ENCODE results near the gene ZBTB39.
"Not testable (repeated sequence)": the region's sequence is repeated elsewhere in the genome, so short reads cannot be mapped to it uniquely, and the experiment has no call there.

The ZBTB39 gene

DNA sequence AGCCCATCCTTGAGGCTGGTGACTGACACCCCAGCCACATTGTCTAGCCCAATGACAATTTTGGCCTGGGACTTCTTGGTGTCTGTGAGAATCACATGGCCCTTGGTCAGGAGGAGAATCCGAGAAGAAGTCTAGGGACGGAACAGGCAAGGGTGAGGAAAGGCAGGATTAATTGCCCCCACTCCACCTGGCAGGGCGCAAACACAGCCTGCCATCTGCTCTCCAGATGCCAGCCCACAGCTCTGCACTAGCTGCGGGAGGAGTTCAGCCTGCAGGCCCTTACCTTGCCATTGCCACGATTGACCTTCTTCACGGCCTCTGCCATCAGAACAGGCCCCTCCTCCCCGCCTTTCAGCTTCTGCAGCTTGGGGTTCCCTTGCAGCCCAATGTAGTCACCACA lies 23.1 kb upstream of the ZBTB39 start:
- no peak for DNase-seq

DNA sequence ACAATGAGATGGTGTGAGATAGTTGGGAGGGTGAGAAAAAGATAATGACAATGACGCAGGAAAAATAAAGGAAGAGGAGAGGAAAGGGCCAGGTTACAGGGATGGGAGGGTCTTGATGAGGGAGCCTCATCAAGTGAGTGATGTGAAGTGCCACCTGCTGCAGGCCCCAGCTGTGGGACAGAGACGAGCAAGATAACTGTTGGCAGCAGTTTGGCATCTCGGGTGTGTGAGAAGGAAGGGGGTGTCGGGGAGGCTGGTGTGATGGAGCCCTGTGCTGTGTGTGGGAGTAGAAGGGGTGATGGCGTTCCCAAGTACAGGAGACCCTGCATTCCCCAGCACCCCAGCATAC lies 21.4 kb upstream of the ZBTB39 start:
- no peak for DNase-seq

- no peak for DNase-seq
These were observed 20.9 kb upstream of the ZBTB39 start for GRCh38 chr12:57027011-57027804.

DNA sequence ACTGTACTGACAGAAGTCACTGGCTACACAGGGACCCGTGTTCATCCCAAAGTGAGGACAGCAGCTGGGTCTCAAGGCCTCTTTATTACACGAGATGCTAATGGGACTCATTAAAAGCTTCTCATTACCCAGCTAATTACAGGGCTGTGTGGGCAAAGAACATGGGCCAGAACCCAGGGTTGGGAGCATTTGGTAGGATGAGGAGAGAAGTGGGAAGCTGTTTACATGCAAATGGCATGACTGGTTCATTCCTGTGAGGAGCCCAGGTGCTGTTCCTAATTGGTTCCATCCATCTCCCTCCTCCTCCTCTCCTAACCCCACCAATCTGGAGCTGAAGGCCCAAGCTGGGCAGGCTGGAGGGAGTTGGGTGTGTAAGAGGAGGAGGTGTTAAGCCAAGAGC lies 18.9 kb upstream of the ZBTB39 start:
- DNase-seq, result no peak

DNA sequence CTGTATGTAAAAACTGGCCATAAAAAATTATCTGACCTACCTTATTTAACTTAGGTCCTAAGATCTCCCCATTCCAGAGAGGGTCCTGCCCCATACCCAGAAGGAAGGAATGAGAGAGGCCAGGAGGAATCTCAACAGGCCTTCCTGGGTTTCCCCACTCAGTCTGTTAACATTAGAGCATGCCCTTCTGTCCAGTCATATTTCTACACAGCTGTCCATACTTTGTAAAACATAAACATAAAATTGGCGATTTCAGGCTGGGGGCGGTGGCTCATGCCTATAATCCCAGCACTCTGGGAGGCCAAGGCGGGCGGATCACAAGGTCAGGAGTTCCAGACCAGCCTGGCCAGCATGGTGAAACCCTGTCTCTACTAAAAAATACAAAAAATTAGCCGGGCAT lies 16.0 kb upstream of the ZBTB39 start:
- DNase-seq, result not testable (repeated sequence)

- DNase-seq, result no peak
These were observed 13.8 kb upstream of the ZBTB39 start for GRCh38 chr12:57019983-57020719.

GRCh38 chr12:57018906-57019305 lies 12.6 kb upstream of the ZBTB39 start:
- no peak for DNase-seq

- DNase-seq, result not testable (repeated sequence)
These were observed 12.0 kb upstream of the ZBTB39 start for GRCh38 chr12:57018353-57018752.

GRCh38 chr12:57016348-57016747 lies 10.0 kb upstream of the ZBTB39 start, which contains the start of gene TAC3:
TSS of gene TAC3 (minus strand) at chr12:57016529. CDS start at chr12:57015797, 732 bp downstream.
- DNase-seq, result no peak

DNA sequence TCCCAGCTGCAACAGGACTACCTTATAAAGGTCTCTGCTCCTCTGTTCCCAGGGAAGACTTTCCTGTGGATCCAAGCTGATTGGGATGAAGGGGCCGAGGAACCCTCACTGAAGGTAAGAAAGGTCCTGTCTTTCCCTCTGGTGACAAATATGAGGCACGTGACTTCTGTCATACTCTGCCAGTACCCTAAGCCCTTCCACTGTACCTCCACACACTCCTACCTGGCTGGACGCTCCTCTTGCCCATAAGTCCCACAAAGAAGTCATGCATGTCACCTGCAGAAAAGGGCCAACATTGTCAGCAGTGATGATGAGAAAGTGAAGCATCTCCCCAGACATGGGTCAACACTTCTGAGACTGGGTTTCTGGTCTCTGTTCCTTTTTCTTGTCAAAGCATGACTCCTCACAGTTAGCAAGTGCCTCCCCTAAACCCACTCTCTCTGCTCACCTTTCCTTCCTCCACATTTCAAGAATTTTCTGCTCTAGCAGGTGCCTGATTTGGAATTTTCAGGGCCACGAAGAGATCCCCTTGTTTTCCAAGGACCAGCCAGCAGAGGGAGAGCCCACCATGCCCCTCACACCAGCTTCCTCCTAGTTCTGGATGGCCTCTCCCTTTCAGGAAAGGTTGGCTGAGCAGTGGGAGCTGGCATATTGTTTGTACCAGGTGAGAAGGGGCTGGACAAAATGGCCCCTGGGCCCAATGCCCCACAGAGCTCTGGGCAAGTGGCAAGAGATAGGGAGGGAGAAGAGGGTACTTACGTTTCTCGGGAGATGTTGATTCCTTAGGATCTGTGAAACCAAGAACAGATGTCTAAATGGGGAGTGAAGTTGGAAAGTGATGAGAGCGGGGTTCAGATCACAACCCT lies 6.5 kb upstream of the ZBTB39 start:
- no peak for DNase-seq

DNA sequence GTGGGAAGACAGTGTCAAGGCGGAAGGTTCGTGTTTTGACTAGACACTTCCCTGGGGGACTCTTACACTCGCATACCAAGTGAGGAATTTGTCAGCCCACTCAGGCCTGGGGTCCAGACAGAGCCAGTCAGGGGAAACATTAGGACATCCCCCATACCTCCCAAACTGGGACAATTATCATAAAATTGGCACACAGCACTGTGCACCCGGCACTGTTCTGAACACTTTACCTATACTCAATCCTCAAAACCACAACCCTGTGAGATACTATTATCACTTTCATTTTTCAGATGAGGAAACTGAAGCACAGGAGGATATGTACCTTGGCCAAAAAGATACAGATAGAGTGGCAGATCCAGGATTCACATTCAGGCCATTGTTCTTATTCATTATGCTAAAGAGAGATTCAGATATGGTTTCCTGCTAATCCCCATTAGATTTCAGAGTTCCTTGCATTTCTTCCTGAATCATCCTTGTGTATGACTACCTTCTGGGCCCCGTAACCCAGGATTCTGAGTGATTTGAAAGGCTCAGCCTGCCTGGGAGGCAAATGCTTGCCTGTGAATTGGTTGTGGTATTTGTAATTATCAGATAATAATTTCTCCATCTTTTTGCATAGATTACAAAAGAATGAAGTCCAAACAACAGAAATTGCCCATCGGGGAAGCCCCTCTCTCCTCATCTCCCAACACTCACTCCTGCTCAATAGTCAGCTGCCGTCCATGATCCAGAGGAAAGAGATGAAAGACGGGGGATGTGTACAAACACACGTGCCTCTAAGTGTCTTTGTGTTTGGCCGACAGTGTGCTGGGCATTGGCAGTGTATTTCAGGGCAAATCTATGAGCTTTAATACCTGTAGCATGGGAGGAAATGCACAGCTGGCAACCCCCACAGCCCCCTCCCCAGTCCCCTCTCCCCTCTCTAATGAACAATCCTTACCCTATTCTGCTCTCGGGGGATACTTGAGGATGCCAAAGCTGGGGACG lies 5.4 kb upstream of the ZBTB39 start:
- DNase-seq, result no peak

GRCh38 chr12:57010627-57011247 lies 4.4 kb upstream of the ZBTB39 start:
- DNase-seq, result no peak

GRCh38 chr12:57009949-57010626 lies 3.7 kb upstream of the ZBTB39 start:
- DNase-seq, result no peak

GRCh38 chr12:57008178-57008577 lies 1.8 kb upstream of the ZBTB39 start:
- no peak for DNase-seq

DNA sequence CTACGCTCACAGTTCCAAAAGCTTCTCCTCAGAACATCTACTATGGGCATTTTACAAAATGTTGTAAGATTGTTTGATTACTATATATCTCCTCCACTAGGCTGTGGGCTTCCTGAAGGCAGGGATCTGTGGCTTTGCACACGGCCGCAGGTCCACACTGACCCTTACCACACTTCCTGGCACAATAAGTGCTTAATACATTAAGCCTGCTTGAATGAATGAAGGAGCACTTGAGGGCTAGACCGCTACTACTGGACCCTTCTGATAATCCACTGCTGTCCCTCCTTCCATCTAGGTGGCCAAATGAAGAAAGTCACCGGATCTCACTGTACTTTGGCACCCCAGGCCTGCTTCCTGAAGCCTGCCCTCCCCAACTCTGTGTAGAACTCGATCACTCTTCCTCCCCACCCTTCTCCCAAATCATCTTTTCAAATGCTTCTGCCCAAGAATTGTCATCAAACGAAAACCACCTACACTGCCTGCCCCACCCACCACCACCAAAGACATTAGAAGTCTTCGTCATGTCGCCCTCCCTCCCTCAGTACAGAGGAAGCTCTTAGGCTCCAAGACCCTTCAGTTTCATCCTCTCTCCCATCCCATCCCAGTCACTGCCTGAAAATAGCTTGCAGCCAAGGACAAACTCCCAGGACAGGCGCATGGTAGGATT lies 596 bp upstream of the ZBTB39 start:
- DNase-seq, result no peak

GRCh38 chr12:57004651-57005050 lies 1.7 kb downstream of the ZBTB39 start:
- no peak for DNase-seq

DNA sequence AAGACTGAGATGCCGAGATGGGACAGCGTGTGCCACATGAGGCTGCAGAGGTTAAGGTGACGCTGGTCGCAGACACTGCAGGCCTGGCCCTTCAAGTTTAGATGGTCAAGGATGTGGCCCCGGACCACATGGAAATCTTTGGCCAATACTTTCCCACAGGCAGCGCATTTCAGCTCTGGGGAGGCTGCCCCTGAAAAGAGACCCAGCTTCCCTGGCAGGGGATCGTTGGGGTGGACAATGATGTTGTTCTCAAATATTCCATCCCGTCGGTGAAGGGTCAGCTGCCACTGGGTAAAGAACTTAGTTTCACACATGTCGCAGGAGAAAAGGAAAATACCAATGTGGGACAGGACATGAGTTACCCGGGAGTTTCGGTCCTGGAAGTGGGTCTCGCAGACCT lies 3.0 kb downstream of the ZBTB39 start:
- no peak for DNase-seq

- peak; percentile 13 to 54 (median 36) for DNase-seq
These were observed 4.9 kb downstream of the ZBTB39 start for GRCh38 chr12:57001448-57001906.

DNA sequence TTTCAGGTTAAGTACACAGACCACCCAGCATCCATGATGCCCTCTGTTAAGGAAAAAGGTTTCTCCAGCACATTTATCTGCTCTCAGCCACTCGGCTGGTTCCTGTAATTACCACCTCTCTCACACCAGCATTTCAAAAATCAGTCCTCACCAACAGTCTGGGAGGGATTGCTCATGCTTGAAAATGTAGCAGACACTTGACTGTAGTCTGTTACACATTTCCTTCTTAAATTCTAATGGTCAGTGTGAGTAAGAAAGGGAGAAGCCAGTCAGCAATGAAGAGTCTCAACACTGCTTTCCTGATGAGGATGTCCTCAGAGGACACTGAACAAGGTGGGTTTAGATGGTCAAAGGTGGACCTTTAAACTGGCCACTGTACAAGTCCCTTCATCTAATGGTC lies 6.0 kb downstream of the ZBTB39 start:
- no peak for DNase-seq

DNA sequence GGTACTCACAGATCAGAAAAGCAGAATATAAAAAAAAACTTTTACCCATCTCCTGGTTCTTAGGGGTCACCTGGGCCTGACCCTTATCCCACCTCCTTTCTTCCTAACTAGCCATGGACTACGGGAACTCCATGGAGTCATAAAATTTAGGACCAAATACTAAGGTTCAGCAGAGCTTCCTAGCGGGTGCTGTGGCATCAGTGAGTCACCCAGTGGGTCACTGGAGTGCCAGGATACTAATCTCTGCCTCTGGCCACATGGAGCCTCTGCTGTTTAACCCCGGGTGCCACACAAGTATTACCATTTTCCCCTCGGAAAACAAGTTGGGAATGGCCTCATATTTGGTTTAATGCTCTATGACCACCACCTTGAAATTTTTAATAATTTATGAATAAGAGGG lies 6.9 kb downstream of the ZBTB39 start:
- no peak for DNase-seq
